Neural cell (in vitro differentiated cells): ENCODE measurements around the gene MRPS6. TPM values are rescaled to one million over a fixed set of nuclear protein-coding genes. Genes with fewer than 3 reads are reported as not detected.

Experiments
- H2AFZ ChIP-seq: fragments of 200-600, 300-800 bp; sonication (generic), shearing (Covaris generic); 2 replicates; pipeline ENCODE4 v1.6.0; 2014; ENCODE audit warnings: low read depth, mild to moderate bottlenecking, antibody characterized with exemption, low read length, moderate library complexity
- H3F3A ChIP-seq: fragments of 200-600 bp; shearing (Covaris generic); 2 replicates; pipeline ENCODE4 v1.6.1; 2016; ENCODE audit warnings: mild to moderate bottlenecking, moderate library complexity, mixed read lengths, antibody characterized with exemption, low read length; ENCODE audit not compliant: insufficient read depth, poor library complexity, severe bottlenecking
- H3K27ac ChIP-seq: fragments of 200-600, 300-800 bp; sonication (generic), shearing (Covaris generic); 2 replicates; pipeline ENCODE4 v1.5.1; 2014; ENCODE audit warnings: mild to moderate bottlenecking, low read length, moderate library complexity
- H3K27me3 ChIP-seq: fragments of 300-800, 200-600 bp; sonication (generic), shearing (Covaris generic); 2 replicates; pipeline ENCODE4 v1.6.0; 2014; ENCODE audit warnings: mild to moderate bottlenecking, low read depth, low read length, moderate library complexity; ENCODE audit not compliant: insufficient read depth
- H3K36me3 ChIP-seq: fragments of 300-800, 200-600 bp; sonication (generic), shearing (Covaris generic); 2 replicates; pipeline ENCODE4 v1.5.1; 2014; ENCODE audit warnings: mild to moderate bottlenecking, antibody characterized with exemption, low read length, moderate library complexity; ENCODE audit not compliant: insufficient read depth
- H3K4me2 ChIP-seq: fragments of 300-800, 200-600 bp; sonication (generic), shearing (Covaris generic); 2 replicates; pipeline ENCODE4 v1.6.0; 2014; ENCODE audit warnings: mild to moderate bottlenecking, low read length
- H3K4me3 ChIP-seq: fragments of 300-800, 200-600 bp; sonication (generic), shearing (Covaris generic); 2 replicates; pipeline ENCODE4 v1.5.1; 2014; ENCODE audit warnings: mild to moderate bottlenecking, low read length, moderate library complexity
- H3K79me2 ChIP-seq: fragments of 200-600 bp; shearing (Covaris generic); replicated peaks from 2 replicates; pipeline ENCODE4 v1.6.0; 2014; ENCODE audit warnings: mild to moderate bottlenecking, low read length, moderate library complexity; ENCODE audit not compliant: insufficient read depth
- H3K9ac ChIP-seq: fragments of 300-800, 200-600 bp; sonication (generic), shearing (Covaris generic); 2 replicates; pipeline ENCODE4 v1.6.1; 2016; ENCODE audit warnings: mild to moderate bottlenecking, low read length, mixed read lengths
- H3K9me2 ChIP-seq: fragments of 200-600 bp; shearing (Covaris generic); 2 replicates; pipeline ENCODE4 v1.6.1; 2016; ENCODE audit warnings: mild to moderate bottlenecking, low read length, mixed read lengths; ENCODE audit not compliant: insufficient read depth
- H3K9me3 ChIP-seq: fragments of 200-600, 300-800 bp; sonication (generic), shearing (Covaris generic); 2 replicates; pipeline ENCODE4 v1.6.1; 2016; ENCODE audit warnings: mild to moderate bottlenecking, mixed run types, low read length, moderate library complexity, mixed read lengths
- H4K20me1 ChIP-seq: fragments of 200-600 bp; shearing (Covaris generic); 2 replicates; pipeline ENCODE4 v1.6.1; 2016; ENCODE audit warnings: mild to moderate bottlenecking, mixed run types; ENCODE audit not compliant: insufficient read depth
- EP300 ChIP-seq: fragments of 450-650 bp; conservative IDR thresholded peaks from 2 replicates; pipeline ENCODE4 v1.6.1; 2014; ENCODE audit warnings: antibody characterized with exemption, mild to moderate bottlenecking, moderate library complexity; ENCODE audit not compliant: poor library complexity, severe bottlenecking
- EZH2 ChIP-seq: fragments of 200-600, 300-800 bp; shearing (Covaris generic), sonication (generic); IDR thresholded peaks from 2 replicates; pipeline ENCODE4 v1.6.1; 2014; ENCODE audit warnings: antibody characterized with exemption, low read length, borderline replicate concordance, mild to moderate bottlenecking; ENCODE audit not compliant: insufficient read depth, poor library complexity, severe bottlenecking
- MXI1 ChIP-seq: fragments of 450-650 bp; conservative IDR thresholded peaks from 2 replicates; pipeline ENCODE4 v1.6.1; 2014; ENCODE audit warnings: antibody characterized with exemption, mild to moderate bottlenecking; ENCODE audit not compliant: poor library complexity, severe bottlenecking
- POLR2AphosphoS5 ChIP-seq: IDR thresholded peaks from 2 replicates; pipeline ENCODE4 v1.6.1; 2012
- RAD21 ChIP-seq: fragments of 450-650 bp; conservative IDR thresholded peaks from 2 replicates; pipeline ENCODE4 v1.6.1; 2014; ENCODE audit warnings: antibody characterized with exemption, mild to moderate bottlenecking, moderate library complexity
- SMC3 ChIP-seq: fragments of 450-650 bp; conservative IDR thresholded peaks from 2 replicates; pipeline ENCODE4 v1.6.1; 2014; ENCODE audit warnings: antibody characterized with exemption, mild to moderate bottlenecking, moderate library complexity; ENCODE audit not compliant: poor library complexity
- TAF1 ChIP-seq: IDR thresholded peaks from 2 replicates; pipeline ENCODE4 v1.6.1; 2012; ENCODE audit warnings: low read depth
- polyA plus RNA-seq: library from polyadenylated mRNA; depleted of rRNA; stranded (reverse); fragments of >200 nt; gene quantifications from 2 replicates; pipeline ENCODE4 v1.2.3, GENCODE V29; 2014
- TF ChIP-seq, protein P1 (sequence below): IDR thresholded peaks from 2 replicates; pipeline ENCODE4 v1.6.1; 2012; ENCODE audit warnings: borderline replicate concordance
- TF ChIP-seq, protein P2 (sequence below): fragments of 450-650 bp; IDR thresholded peaks from 2 replicates; pipeline ENCODE4 v1.5.1; 2014; ENCODE audit warnings: antibody characterized with exemption, mild to moderate bottlenecking, moderate library complexity; ENCODE audit not compliant: poor library complexity, severe bottlenecking

The MRPS6 gene
- polyA plus RNA-seq, 1 donor from 2014 or later, result 70.1 TPM

DNA sequence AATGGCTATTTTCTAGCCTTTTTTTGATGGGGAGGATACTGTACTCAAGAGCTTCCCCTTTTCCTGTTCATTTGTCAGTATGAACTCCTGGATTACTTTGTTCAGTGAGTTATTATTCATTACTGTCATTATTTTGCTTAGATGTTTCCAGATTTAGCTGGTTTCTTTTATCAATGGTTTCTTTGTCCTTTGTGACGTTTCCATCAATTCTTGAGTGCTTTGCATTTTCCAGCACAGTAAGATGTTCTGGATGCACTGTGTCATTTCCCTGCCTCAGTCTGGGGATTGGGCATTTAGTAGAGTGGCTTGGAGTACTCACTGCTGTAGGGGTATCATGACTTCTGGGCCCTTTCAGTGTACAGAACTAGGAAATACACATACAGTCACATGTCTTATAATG, 34.2 kb downstream of the MRPS6 start:
- no peaks in the 10 kb centered on the region for H3K9me2 ChIP-seq
- H3K27me3 ChIP-seq, result no peaks in the 10 kb centered on the region
- no peaks in the 10 kb centered on the region for H3K9me3 ChIP-seq
- TF ChIP-seq, protein P1, sequence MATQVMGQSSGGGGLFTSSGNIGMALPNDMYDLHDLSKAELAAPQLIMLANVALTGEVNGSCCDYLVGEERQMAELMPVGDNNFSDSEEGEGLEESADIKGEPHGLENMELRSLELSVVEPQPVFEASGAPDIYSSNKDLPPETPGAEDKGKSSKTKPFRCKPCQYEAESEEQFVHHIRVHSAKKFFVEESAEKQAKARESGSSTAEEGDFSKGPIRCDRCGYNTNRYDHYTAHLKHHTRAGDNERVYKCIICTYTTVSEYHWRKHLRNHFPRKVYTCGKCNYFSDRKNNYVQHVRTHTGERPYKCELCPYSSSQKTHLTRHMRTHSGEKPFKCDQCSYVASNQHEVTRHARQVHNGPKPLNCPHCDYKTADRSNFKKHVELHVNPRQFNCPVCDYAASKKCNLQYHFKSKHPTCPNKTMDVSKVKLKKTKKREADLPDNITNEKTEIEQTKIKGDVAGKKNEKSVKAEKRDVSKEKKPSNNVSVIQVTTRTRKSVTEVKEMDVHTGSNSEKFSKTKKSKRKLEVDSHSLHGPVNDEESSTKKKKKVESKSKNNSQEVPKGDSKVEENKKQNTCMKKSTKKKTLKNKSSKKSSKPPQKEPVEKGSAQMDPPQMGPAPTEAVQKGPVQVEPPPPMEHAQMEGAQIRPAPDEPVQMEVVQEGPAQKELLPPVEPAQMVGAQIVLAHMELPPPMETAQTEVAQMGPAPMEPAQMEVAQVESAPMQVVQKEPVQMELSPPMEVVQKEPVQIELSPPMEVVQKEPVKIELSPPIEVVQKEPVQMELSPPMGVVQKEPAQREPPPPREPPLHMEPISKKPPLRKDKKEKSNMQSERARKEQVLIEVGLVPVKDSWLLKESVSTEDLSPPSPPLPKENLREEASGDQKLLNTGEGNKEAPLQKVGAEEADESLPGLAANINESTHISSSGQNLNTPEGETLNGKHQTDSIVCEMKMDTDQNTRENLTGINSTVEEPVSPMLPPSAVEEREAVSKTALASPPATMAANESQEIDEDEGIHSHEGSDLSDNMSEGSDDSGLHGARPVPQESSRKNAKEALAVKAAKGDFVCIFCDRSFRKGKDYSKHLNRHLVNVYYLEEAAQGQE, result no peak
- TF ChIP-seq TAF1 (no peak), RAD21 (no peak), EZH2 (no peak), SMC3 (no peak), POLR2AphosphoS5 (no peak), MXI1 (no peak), EP300 (no peak)
- TF ChIP-seq, protein P2, sequence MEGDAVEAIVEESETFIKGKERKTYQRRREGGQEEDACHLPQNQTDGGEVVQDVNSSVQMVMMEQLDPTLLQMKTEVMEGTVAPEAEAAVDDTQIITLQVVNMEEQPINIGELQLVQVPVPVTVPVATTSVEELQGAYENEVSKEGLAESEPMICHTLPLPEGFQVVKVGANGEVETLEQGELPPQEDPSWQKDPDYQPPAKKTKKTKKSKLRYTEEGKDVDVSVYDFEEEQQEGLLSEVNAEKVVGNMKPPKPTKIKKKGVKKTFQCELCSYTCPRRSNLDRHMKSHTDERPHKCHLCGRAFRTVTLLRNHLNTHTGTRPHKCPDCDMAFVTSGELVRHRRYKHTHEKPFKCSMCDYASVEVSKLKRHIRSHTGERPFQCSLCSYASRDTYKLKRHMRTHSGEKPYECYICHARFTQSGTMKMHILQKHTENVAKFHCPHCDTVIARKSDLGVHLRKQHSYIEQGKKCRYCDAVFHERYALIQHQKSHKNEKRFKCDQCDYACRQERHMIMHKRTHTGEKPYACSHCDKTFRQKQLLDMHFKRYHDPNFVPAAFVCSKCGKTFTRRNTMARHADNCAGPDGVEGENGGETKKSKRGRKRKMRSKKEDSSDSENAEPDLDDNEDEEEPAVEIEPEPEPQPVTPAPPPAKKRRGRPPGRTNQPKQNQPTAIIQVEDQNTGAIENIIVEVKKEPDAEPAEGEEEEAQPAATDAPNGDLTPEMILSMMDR, result no peak
- H3K36me3 ChIP-seq, result peaks cover 3% of the 10 kb centered on the region
- peaks cover 9% of the 10 kb centered on the region for H3K79me2 ChIP-seq
- no peak overlapping the region for H3K9ac ChIP-seq
- H3K27ac ChIP-seq, result no peak overlapping the region
- no peak overlapping the region for H3K4me2 ChIP-seq
- H3K4me3 ChIP-seq, result no peak overlapping the region
- no peaks in the 10 kb centered on the region for H3F3A ChIP-seq
- no peak overlapping the region for H2AFZ ChIP-seq
- H4K20me1 ChIP-seq, result no peaks in the 10 kb centered on the region

DNA sequence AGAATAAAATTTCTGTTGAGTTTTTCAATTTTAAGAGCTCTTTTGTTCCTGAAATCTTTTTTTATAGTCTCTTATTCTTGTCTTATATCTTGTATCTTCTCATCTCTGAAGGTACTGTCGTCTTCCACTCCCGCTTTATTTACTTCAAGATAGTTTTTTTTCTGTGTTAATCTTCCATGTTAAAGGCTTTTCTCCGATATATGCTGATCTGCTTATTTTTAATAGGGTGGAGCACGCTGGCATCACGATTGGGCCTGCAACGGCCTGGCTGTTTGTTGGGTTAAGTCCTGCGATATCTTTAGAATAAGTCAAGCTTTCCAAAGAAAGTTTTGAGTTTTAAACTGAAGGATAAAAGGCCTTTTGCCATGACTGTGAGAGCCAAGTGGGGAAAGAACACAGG, 35.7 kb downstream of the MRPS6 start:
- Histone ChIP-seq H3K4me3 (no peak overlapping the region), H4K20me1 (no peaks in the 10 kb centered on the region)

More for the DNA sequence above, 35.7 kb downstream of the MRPS6 start:
- Histone ChIP-seq H3F3A (peaks cover 6% of the 10 kb centered on the region), H3K79me2 (peaks cover 5% of the 10 kb centered on the region), H2AFZ (no peak overlapping the region), H3K27me3 (no peaks in the 10 kb centered on the region), H3K9ac (no peak overlapping the region), H3K9me2 (no peaks in the 10 kb centered on the region), H3K9me3 (no peaks in the 10 kb centered on the region), H3K36me3 (no peaks in the 10 kb centered on the region), H3K27ac (no peak overlapping the region), H3K4me2 (no peak overlapping the region)
- TF ChIP-seq EZH2, result no peak
- no peak for TF ChIP-seq RAD21
- TF ChIP-seq, protein P2, result no peak
- TF ChIP-seq TAF1, result no peak
- TF ChIP-seq POLR2AphosphoS5, result no peak
- no peak for TF ChIP-seq MXI1
- TF ChIP-seq, protein P1, result no peak
- no peak for TF ChIP-seq SMC3
- no peak for TF ChIP-seq EP300
